Neural progenitor cell (in vitro differentiated cells): Measurements from ENCODE around the gene MGST2. TPM values are rescaled to one million over a fixed set of nuclear protein-coding genes. Genes with fewer than 3 reads are reported as not detected.

Source experiments
- DNase-seq: peaks from one replicate; pipeline ENCODE4 v3.0.0-alpha.2; 2016; ENCODE audit warnings: low spot score
- H2AFZ ChIP-seq: fragments of 200-600 bp; sonication (generic); replicated peaks from 2 replicates; pipeline ENCODE4 v1.6.1; 2016; ENCODE audit warnings: antibody characterized with exemption
- H3F3A ChIP-seq: fragments of 200-600 bp; sonication (generic); 2 replicates; pipeline ENCODE4 v1.6.1; 2016; ENCODE audit warnings: antibody characterized with exemption, low read depth
- H3K27ac ChIP-seq: fragments of 200-600 bp; sonication (generic); 2 replicates; pipeline ENCODE4 v1.5.1; 2016; ENCODE audit warnings: mild to moderate bottlenecking
- H3K27me3 ChIP-seq: fragments of 200-600 bp; sonication (generic); 2 replicates; pipeline ENCODE4 v1.6.1; 2016; ENCODE audit warnings: mild to moderate bottlenecking, moderate library complexity
- H3K36me3 ChIP-seq: fragments of 200-600 bp; sonication (generic); 2 replicates; pipeline ENCODE4 v1.5.1; 2016
- H3K4me1 ChIP-seq: fragments of 200-600 bp; sonication (generic); 2 replicates; pipeline ENCODE4 v1.6.1; 2016; ENCODE audit warnings: mixed run types
- H3K4me2 ChIP-seq: fragments of 200-600 bp; sonication (generic); 2 replicates; pipeline ENCODE4 v1.6.1; 2016
- H3K4me3 ChIP-seq: fragments of 200-600 bp; sonication (generic); 2 replicates; pipeline ENCODE4 v1.5.1; 2016
- H3K79me2 ChIP-seq: fragments of 200-600 bp; sonication (generic); 2 replicates; pipeline ENCODE4 v1.6.1; 2016; ENCODE audit warnings: low read depth
- H3K9ac ChIP-seq: fragments of 200-600 bp; sonication (generic); 2 replicates; pipeline ENCODE4 v1.6.1; 2016
- H3K9me3 ChIP-seq: fragments of 200-600 bp; sonication (generic); 2 replicates; pipeline ENCODE4 v1.5.1; 2016; ENCODE audit warnings: low read depth
- H4K20me1 ChIP-seq: fragments of 200-600 bp; sonication (generic); 2 replicates; pipeline ENCODE4 v1.6.1; 2016; ENCODE audit warnings: low read depth
- H3K27ac Mint-ChIP-seq: 3 replicates; pipeline ENCODE4 v1.8.0; 2021; ENCODE audit warnings: mixed read lengths
- H3K27me3 Mint-ChIP-seq: 2 replicates; pipeline ENCODE4 v1.8.0; 2022; ENCODE audit warnings: low read depth, mild to moderate bottlenecking, inconsistent platforms, moderate library complexity, mixed read lengths; ENCODE audit not compliant: insufficient read depth
- H3K36me3 Mint-ChIP-seq: 3 replicates; pipeline ENCODE4 v1.8.0; 2021; ENCODE audit warnings: mixed read lengths
- H3K4me1 Mint-ChIP-seq: 3 replicates; pipeline ENCODE4 v1.8.0; 2021; ENCODE audit warnings: mixed read lengths
- H3K4me3 Mint-ChIP-seq: 3 replicates; pipeline ENCODE4 v1.8.0; 2021; ENCODE audit warnings: mild to moderate bottlenecking, moderate library complexity, mixed read lengths
- H3K9me3 Mint-ChIP-seq: 3 replicates; pipeline ENCODE4 v1.8.0; 2020; ENCODE audit warnings: mixed read lengths
- EZH2 ChIP-seq: fragments of 200-600 bp; sonication (generic); IDR thresholded peaks from 2 replicates; pipeline ENCODE4 v1.6.1; 2017; ENCODE audit warnings: antibody characterized with exemption, mild to moderate bottlenecking, moderate library complexity
- EZH2phosphoT487 ChIP-seq: fragments of 200-600 bp; sonication (generic); IDR thresholded peaks from 2 replicates; pipeline ENCODE4 v1.6.1; 2017; ENCODE audit warnings: antibody characterized with exemption
- total RNA-seq: library from RNA; depleted of rRNA; stranded (reverse); fragments of >200 nt; gene quantifications from 2 replicates; pipeline ENCODE4 v1.2.3, GENCODE V29; 2015; ENCODE audit warnings: low replicate concordance
- TF ChIP-seq, protein P1 (sequence below): fragments of 200-600 bp; sonication (generic); IDR thresholded peaks from 2 replicates; pipeline ENCODE4 v1.5.1; 2017; ENCODE audit warnings: antibody characterized with exemption, mild to moderate bottlenecking

MGST2 gene
- total RNA-seq, 1 donor from 2014 or later = 4.4 TPM

DNA sequence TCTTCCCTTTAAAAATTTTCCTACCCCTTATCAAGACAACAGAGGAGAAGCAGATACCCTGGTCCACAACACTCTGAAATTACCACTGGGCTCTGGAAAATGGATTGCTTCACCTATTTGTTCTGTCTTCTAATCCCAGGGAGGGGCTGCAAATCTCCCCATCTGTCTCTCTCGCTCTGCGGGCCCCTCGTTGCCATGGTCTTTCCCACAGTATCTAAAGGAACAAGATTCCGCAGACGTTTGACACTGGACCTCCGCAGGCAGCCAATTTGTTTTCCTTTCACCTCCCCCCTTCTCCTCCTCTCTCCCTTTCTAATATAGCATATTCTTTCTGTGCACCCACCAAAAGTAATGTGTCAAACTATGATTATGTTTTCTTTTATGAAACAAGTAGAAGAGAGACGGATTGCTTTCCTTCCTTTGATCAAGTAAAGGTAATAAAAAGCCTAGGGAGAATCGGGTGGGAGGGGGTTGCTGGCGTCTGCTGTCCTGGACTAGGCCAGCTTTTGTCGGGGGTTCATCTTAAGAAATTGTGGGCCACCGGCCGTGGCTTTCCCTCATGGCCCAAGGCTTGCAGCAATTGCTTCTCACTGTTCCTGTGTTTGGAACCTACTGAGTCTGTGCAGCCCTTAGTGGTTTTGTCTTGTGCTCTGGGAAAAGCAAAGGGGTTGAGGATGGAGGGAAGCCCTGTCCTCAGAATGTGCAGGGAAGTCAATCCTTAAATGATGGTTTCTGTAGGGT is 81.0 kb downstream of the MGST2 start:
- TF ChIP-seq EZH2 (no peak), EZH2phosphoT487 (no peak)
- TF ChIP-seq, protein P1, sequence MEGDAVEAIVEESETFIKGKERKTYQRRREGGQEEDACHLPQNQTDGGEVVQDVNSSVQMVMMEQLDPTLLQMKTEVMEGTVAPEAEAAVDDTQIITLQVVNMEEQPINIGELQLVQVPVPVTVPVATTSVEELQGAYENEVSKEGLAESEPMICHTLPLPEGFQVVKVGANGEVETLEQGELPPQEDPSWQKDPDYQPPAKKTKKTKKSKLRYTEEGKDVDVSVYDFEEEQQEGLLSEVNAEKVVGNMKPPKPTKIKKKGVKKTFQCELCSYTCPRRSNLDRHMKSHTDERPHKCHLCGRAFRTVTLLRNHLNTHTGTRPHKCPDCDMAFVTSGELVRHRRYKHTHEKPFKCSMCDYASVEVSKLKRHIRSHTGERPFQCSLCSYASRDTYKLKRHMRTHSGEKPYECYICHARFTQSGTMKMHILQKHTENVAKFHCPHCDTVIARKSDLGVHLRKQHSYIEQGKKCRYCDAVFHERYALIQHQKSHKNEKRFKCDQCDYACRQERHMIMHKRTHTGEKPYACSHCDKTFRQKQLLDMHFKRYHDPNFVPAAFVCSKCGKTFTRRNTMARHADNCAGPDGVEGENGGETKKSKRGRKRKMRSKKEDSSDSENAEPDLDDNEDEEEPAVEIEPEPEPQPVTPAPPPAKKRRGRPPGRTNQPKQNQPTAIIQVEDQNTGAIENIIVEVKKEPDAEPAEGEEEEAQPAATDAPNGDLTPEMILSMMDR = no peak
- Mint-ChIP-seq H3K9me3 (no peaks in the 10 kb centered on the region), H3K36me3 (peaks cover 3% of the 10 kb centered on the region), H3K4me3 (peak overlapping the region; percentile 60), H3K27me3 (peaks cover 7% of the 10 kb centered on the region), H3K27ac (peak overlapping the region; percentile 91), H3K4me1 (peaks cover 78% of the 10 kb centered on the region)
- Histone ChIP-seq H3K4me2 (peak overlapping the region; percentile 66), H3K27ac (peak overlapping the region; percentile 42), H3K27me3 (no peaks in the 10 kb centered on the region), H2AFZ (no peak overlapping the region), H3K36me3 (no peaks in the 10 kb centered on the region), H3K4me1 (peaks cover 32% of the 10 kb centered on the region), H3F3A (peaks cover 9% of the 10 kb centered on the region), H4K20me1 (no peaks in the 10 kb centered on the region), H3K9ac (no peak overlapping the region), H3K9me3 (no peaks in the 10 kb centered on the region), H3K4me3 (peak overlapping the region; percentile 23), H3K79me2 (no peaks in the 10 kb centered on the region)
- peak; percentile 56 for DNase-seq

DNA sequence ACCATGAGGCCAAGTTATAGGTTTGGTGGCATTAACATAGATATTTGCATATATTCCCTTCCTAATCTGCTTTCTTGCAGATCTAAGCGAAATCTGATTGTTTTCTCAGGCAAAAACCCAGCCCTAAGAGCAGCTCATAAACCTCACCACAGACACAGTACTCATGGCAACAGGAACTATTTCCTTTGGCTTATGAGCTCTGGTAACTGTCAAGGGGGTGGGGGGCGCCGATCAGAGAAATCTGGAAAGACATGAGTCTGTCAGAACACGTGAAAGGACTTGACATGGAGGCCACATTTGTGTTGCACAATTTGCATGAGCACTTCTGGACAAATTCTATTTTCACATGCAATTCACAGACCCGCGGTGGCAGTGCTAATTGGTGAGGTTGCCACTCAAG is 83.7 kb downstream of the MGST2 start:
- H3K4me1 Mint-ChIP-seq = peaks cover 62% of the 10 kb centered on the region
- no peak overlapping the region for H3K27ac Mint-ChIP-seq
- Histone ChIP-seq H3K9ac (no peak overlapping the region), H3K4me3 (no peak overlapping the region), H3K27ac (no peak overlapping the region), H2AFZ (no peak overlapping the region), H3K4me2 (no peak overlapping the region), H3K79me2 (no peaks in the 10 kb centered on the region), H3K27me3 (no peaks in the 10 kb centered on the region), H3K4me1 (peaks cover 32% of the 10 kb centered on the region), H3F3A (peaks cover 9% of the 10 kb centered on the region), H3K9me3 (no peaks in the 10 kb centered on the region), H3K36me3 (no peaks in the 10 kb centered on the region), H4K20me1 (no peaks in the 10 kb centered on the region)
- TF ChIP-seq, protein P1 = no peak
- TF ChIP-seq EZH2phosphoT487 (no peak), EZH2 (no peak)
- H3K36me3 Mint-ChIP-seq = no peaks in the 10 kb centered on the region
- DNase-seq = no peak
- no peaks in the 10 kb centered on the region for H3K9me3 Mint-ChIP-seq
- peaks cover 7% of the 10 kb centered on the region for H3K27me3 Mint-ChIP-seq
- H3K4me3 Mint-ChIP-seq = no peak overlapping the region

GRCh38 chr4:139749835-139750498 is 84.3 kb downstream of the MGST2 start:
- Histone ChIP-seq H3K9ac (no peak overlapping the region), H2AFZ (no peak overlapping the region), H3F3A (peaks cover 9% of the 10 kb centered on the region), H3K27ac (no peak overlapping the region), H3K4me1 (peaks cover 32% of the 10 kb centered on the region), H3K36me3 (no peaks in the 10 kb centered on the region), H3K4me3 (no peak overlapping the region), H4K20me1 (no peaks in the 10 kb centered on the region), H3K27me3 (no peaks in the 10 kb centered on the region), H3K9me3 (no peaks in the 10 kb centered on the region), H3K79me2 (no peaks in the 10 kb centered on the region), H3K4me2 (no peak overlapping the region)
- H3K4me1 Mint-ChIP-seq = peaks cover 56% of the 10 kb centered on the region
- TF ChIP-seq, protein P1 = no peak
- no peak for TF ChIP-seq EZH2
- TF ChIP-seq EZH2phosphoT487 = no peak
- no peak overlapping the region for H3K27ac Mint-ChIP-seq
- no peaks in the 10 kb centered on the region for H3K36me3 Mint-ChIP-seq
- H3K4me3 Mint-ChIP-seq = no peak overlapping the region
- H3K27me3 Mint-ChIP-seq = peaks cover 2% of the 10 kb centered on the region
- DNase-seq = no peak
- H3K9me3 Mint-ChIP-seq = no peaks in the 10 kb centered on the region
